ENCODE data around the gene PYDC2. TPM values are rescaled to one million over a fixed set of nuclear protein-coding genes. Genes with fewer than 3 reads are reported as not detected.

Gene PYDC2
- total and polyA plus RNA-seq, 2 of the 8 experiments (the other 6 are each of a cell fraction or from before 2014, with no cell fraction given) = not detected

DNA sequence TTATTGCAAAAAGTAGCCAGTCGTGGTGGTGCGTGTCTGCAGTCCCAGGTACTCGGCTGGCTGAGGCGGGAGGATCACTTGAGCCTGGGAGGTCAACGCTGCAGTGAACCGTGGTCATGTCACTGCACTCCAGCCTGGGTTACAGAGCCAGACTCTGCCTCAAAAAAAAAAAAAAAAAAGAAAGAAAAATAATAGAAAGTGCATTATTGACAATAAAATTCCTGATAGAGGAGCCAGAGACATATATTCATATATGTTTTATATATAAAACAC lies 43.6 kb upstream of the PYDC2 start:
- 94% methylated on average over 6 of the region's 6 CpGs; no CpG with 5 or more reads in 1 of the 2 experiments for WGBS, 2 experiments (ENCODE audit: extremely low coverage in 1 of 2, insufficient coverage in 1 of 2, insufficient read length in 1 of 2, insufficient replicate concordance in 2 of 2, low coverage in 1 of 2, low lambda C conversion rate in 2 of 2, missing lambda C conversion rate in 1 of 2)
- Histone ChIP-seq H3K4me3 (ENCODE audit: extremely low read depth in 1 of 4, insufficient read depth in 2 of 4, low read depth in 3 of 4, low read length in 4 of 4) (no peak overlapping the region), H3K18ac (ENCODE audit: extremely low read depth, low read length) (no peak overlapping the region), H2BK20ac (ENCODE audit: low read length) (no peak overlapping the region), H2AFZ (ENCODE audit: low read length) (no peak overlapping the region), H3K14ac (ENCODE audit: insufficient read length) (no peak overlapping the region), H4K5ac (ENCODE audit: insufficient read length, low read depth, low read length) (no peak overlapping the region), H3K27me3 (replicated peaks in 1 of 4; ENCODE audit: control insufficient read depth in 3 of 4, extremely low read depth in 1 of 4, insufficient read depth in 3 of 4, low read length in 3 of 4) (no peaks in the 10 kb centered on the region), H3K36me3 (ENCODE audit: control insufficient read depth in 2 of 4, insufficient read depth in 4 of 4, low read length in 3 of 4) (no peaks in the 10 kb centered on the region), H4K91ac (replicated peaks; ENCODE audit: insufficient read length, low read length) (no peak overlapping the region), H3K27ac (ENCODE audit: low read depth, low read length) (no peak overlapping the region), H2BK5ac (ENCODE audit: low read depth, low read length) (no peak overlapping the region), H3K4me2 (ENCODE audit: insufficient read depth in 1 of 2, low read depth in 2 of 2, low read length in 2 of 2) (no peak overlapping the region), H2BK15ac (ENCODE audit: low read length) (no peak overlapping the region), H3K4ac (replicated peaks; ENCODE audit: insufficient read length, low read depth, low read length) (no peak overlapping the region), H2BK120ac (replicated peaks; ENCODE audit: low read depth, low read length) (no peak overlapping the region), H3K9me3 (ENCODE audit: insufficient read depth in 2 of 2, low read depth in 1 of 2, low read length in 1 of 2) (no peaks in the 10 kb centered on the region), H3K56ac (replicated peaks; ENCODE audit: insufficient read length, low read depth, low read length) (no peak overlapping the region), H3K23ac (ENCODE audit: insufficient read length) (no peak overlapping the region), H3K79me2 (ENCODE audit: control insufficient read depth in 1 of 2, insufficient read depth in 2 of 2, low read length in 2 of 2) (no peaks in the 10 kb centered on the region), H4K8ac (ENCODE audit: extremely low read depth, insufficient read depth, low read length) (no peak overlapping the region), H3K4me1 (replicated peaks in 1 of 4; ENCODE audit: control insufficient read depth in 3 of 4, insufficient read depth in 4 of 4, low read length in 3 of 4) (no peaks in the 10 kb centered on the region), H3K23me2 (ENCODE audit: low read depth, low read length) (no peaks in the 10 kb centered on the region), H3K9ac (replicated peaks in 1 of 4; ENCODE audit: extremely low read depth in 1 of 4, low read depth in 3 of 4, low read length in 3 of 4) (no peak overlapping the region), H4K20me1 (replicated peaks in 1 of 2; ENCODE audit: control insufficient read depth in 1 of 2, insufficient read depth in 2 of 2, low read length in 2 of 2) (no peaks in the 10 kb centered on the region), H2BK12ac (ENCODE audit: low read depth, low read length) (no peak overlapping the region), H2AK5ac (ENCODE audit: low read depth, low read length) (no peak overlapping the region), H3K79me1 (ENCODE audit: low read depth, low read length) (no peaks in the 10 kb centered on the region)
- no peak for DNase-seq (ENCODE audit: low read depth in 1 of 2, low spot score in 2 of 2)
- ChIA-PET CTCF (ENCODE audit: partially characterized antibody) (no interaction called here), POLR2A (ENCODE audit: partially characterized antibody) (no interaction called here)
- FAIRE-seq = no peak
- TF ChIP-seq SIRT6 (IDR thresholded peaks at IDR 0.05; ENCODE audit: low read length) (no peak), JUND (IDR thresholded peaks at IDR 0.05; ENCODE audit: low read length) (no peak), KDM4A (IDR thresholded peaks at IDR 0.05; ENCODE audit: low read depth, low read length, severe bottlenecking) (no peak), HDAC2 (IDR thresholded peaks at IDR 0.05; ENCODE audit: borderline replicate concordance in 1 of 2, low read depth in 2 of 2, low read length in 2 of 2) (no peak), TEAD4 (IDR thresholded peaks at IDR 0.05; ENCODE audit: low read depth, low read length) (no peak), TAF1 (IDR thresholded peaks at IDR 0.05; ENCODE audit: low read depth, low read length) (no peak), SUZ12 (IDR thresholded peaks at IDR 0.05; ENCODE audit: low read length) (no peak), POU5F1 (IDR thresholded peaks at IDR 0.05; ENCODE audit: low read depth, low read length) (no peak), RXRA (IDR thresholded peaks at IDR 0.05; ENCODE audit: insufficient read depth, low read depth, low read length) (no peak)
- TF ChIP-seq, protein P1, sequence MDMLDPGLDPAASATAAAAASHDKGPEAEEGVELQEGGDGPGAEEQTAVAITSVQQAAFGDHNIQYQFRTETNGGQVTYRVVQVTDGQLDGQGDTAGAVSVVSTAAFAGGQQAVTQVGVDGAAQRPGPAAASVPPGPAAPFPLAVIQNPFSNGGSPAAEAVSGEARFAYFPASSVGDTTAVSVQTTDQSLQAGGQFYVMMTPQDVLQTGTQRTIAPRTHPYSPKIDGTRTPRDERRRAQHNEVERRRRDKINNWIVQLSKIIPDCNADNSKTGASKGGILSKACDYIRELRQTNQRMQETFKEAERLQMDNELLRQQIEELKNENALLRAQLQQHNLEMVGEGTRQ (IDR thresholded peaks at IDR 0.05; ENCODE audit: low read length) = no peak

Measured in H1 (cell line).